H9 (cell line): ENCODE measurements around the gene RASGEF1C. TPM values are rescaled to one million over a fixed set of nuclear protein-coding genes. Genes with fewer than 3 reads are reported as not detected.

Experiments
- DNase-seq: peaks from one replicate; pipeline ENCODE4 v3.0.0-alpha.2; 2017
- H2AFZ ChIP-seq: one replicate; pipeline ENCODE4 v1.6.1; 2013; ENCODE audit warnings: mild to moderate bottlenecking, low read length, control low read depth, moderate library complexity
- H2AK5ac ChIP-seq: 2 replicates; pipeline ENCODE4 v1.6.1; 2013; ENCODE audit warnings: low read length, control low read depth, mixed read lengths; ENCODE audit not compliant: insufficient read length
- H2BK120ac ChIP-seq: one replicate; pipeline ENCODE4 v1.6.1; 2013; ENCODE audit warnings: low read depth, mild to moderate bottlenecking, low read length, control low read depth, inconsistent platforms; ENCODE audit not compliant: poor library complexity, severe bottlenecking
- H2BK12ac ChIP-seq: 2 replicates; pipeline ENCODE4 v1.6.1; 2013; ENCODE audit warnings: low read length, control low read depth, mixed read lengths, low read depth; ENCODE audit not compliant: insufficient read length
- H2BK15ac ChIP-seq: 2 replicates; pipeline ENCODE4 v1.6.1; 2013; ENCODE audit warnings: low read depth, low read length, control low read depth
- H2BK20ac ChIP-seq: one replicate; pipeline ENCODE4 v1.6.1; 2013; ENCODE audit warnings: low read depth, mild to moderate bottlenecking, low read length, control low read depth, inconsistent platforms; ENCODE audit not compliant: poor library complexity, severe bottlenecking
- H2BK5ac ChIP-seq: 2 replicates; pipeline ENCODE4 v1.6.1; 2013; ENCODE audit warnings: low read length, control low read depth, mixed read lengths; ENCODE audit not compliant: insufficient read length
- H3K14ac ChIP-seq: 2 replicates; pipeline ENCODE4 v1.6.1; 2013; ENCODE audit warnings: low read length, control low read depth; ENCODE audit not compliant: insufficient read depth
- H3K18ac ChIP-seq: 2 replicates; pipeline ENCODE4 v1.6.1; 2013; ENCODE audit warnings: low read depth, mild to moderate bottlenecking, mixed read lengths, low read length, control low read depth; ENCODE audit not compliant: insufficient read length
- H3K23ac ChIP-seq: 2 replicates; pipeline ENCODE4 v1.6.1; 2013; ENCODE audit warnings: low read length, control low read depth, mixed read lengths, low read depth; ENCODE audit not compliant: insufficient read length
- H3K23me2 ChIP-seq: 2 replicates; pipeline ENCODE4 v1.6.1; 2013; ENCODE audit warnings: low read depth, mild to moderate bottlenecking, mixed read lengths, low read length, control low read depth; ENCODE audit not compliant: insufficient read length, poor library complexity, severe bottlenecking
- H3K27ac ChIP-seq: 2 replicates; pipeline ENCODE4 v1.5.1; 2013; ENCODE audit warnings: low read length, control low read depth, mixed read lengths, low read depth; ENCODE audit not compliant: insufficient read length
- H3K27me3 ChIP-seq: 2 replicates; pipeline ENCODE4 v1.6.1; 2013; ENCODE audit warnings: low read length, control low read depth, inconsistent platforms; ENCODE audit not compliant: insufficient read depth
- H3K4ac ChIP-seq: 2 replicates; pipeline ENCODE4 v1.6.1; 2013; ENCODE audit warnings: low read depth, mild to moderate bottlenecking, control low read depth, inconsistent platforms, low read length, moderate library complexity
- H3K4me1 ChIP-seq: 2 replicates; pipeline ENCODE4 v1.6.1; 2013; ENCODE audit warnings: low read length, control low read depth, inconsistent platforms; ENCODE audit not compliant: insufficient read depth
- H3K4me2 ChIP-seq: 2 replicates; pipeline ENCODE4 v1.6.1; 2013; ENCODE audit warnings: low read length, control low read depth, mixed read lengths; ENCODE audit not compliant: insufficient read length, insufficient read depth
- H3K56ac ChIP-seq: 2 replicates; pipeline ENCODE4 v1.6.1; 2013; ENCODE audit warnings: low read depth, mild to moderate bottlenecking, mixed read lengths, low read length, control low read depth; ENCODE audit not compliant: insufficient read length
- H3K79me1 ChIP-seq: 2 replicates; pipeline ENCODE4 v1.6.1; 2013; ENCODE audit warnings: low read depth, mild to moderate bottlenecking, moderate library complexity, low read length, control low read depth, inconsistent platforms; ENCODE audit not compliant: insufficient read depth, poor library complexity, severe bottlenecking
- H3K79me2 ChIP-seq: 2 replicates; pipeline ENCODE4 v1.6.1; 2013; ENCODE audit warnings: low read length, control low read depth, inconsistent platforms; ENCODE audit not compliant: insufficient read depth
- H3K9ac ChIP-seq: 2 replicates; pipeline ENCODE4 v1.6.1; 2013; ENCODE audit warnings: low read length, control low read depth, mixed read lengths; ENCODE audit not compliant: insufficient read length; ENCODE audit errors: extremely low read depth
- H3K9me3 ChIP-seq: one replicate; pipeline ENCODE4 v1.6.1; 2013; ENCODE audit warnings: low read depth, low read length, inconsistent platforms; ENCODE audit not compliant: control insufficient read depth
- H3T11ph ChIP-seq: one replicate; pipeline ENCODE4 v1.6.1; 2013; ENCODE audit warnings: mild to moderate bottlenecking, low read length, control low read depth, inconsistent platforms
- H4K20me1 ChIP-seq: one replicate; pipeline ENCODE4 v1.6.1; 2013; ENCODE audit not compliant: control insufficient read depth, insufficient read length, insufficient read depth
- H4K5ac ChIP-seq: 2 replicates; pipeline ENCODE4 v1.6.1; 2013; ENCODE audit warnings: low read depth, mild to moderate bottlenecking, mixed read lengths, low read length, control low read depth; ENCODE audit not compliant: insufficient read length
- H4K8ac ChIP-seq: replicated peaks from 2 replicates; pipeline ENCODE4 v1.6.1; 2013; ENCODE audit warnings: low read length, control low read depth, mixed read lengths, low read depth; ENCODE audit not compliant: insufficient read length
- H4K91ac ChIP-seq: 2 replicates; pipeline ENCODE4 v1.6.1; 2013; ENCODE audit warnings: low read depth, mild to moderate bottlenecking, moderate library complexity, mixed read lengths, low read length, control low read depth; ENCODE audit not compliant: insufficient read length
- H3K27ac Mint-ChIP-seq, 3 experiments: 2 replicates in 2 of 3; 3 replicates in 1 of 3; pipeline ENCODE4 v1.8.0; 2020 to 2021; ENCODE audit warnings: mixed read lengths in 3 of 3, mild to moderate bottlenecking in 1 of 3, moderate library complexity in 1 of 3
- H3K27me3 Mint-ChIP-seq: 2 replicates; pipeline ENCODE4 v1.8.0; 2021; ENCODE audit warnings: low read depth, mild to moderate bottlenecking, moderate library complexity, mixed read lengths
- H3K36me3 Mint-ChIP-seq, 3 experiments: 2 replicates in 2 of 3; 3 replicates in 1 of 3; pipeline ENCODE4 v1.8.0; 2020 to 2021; ENCODE audit warnings: low read depth in 3 of 3, mixed read lengths in 3 of 3; ENCODE audit not compliant: insufficient read depth in 1 of 3
- H3K4me1 Mint-ChIP-seq, 2 experiments: 2 replicates each; pipeline ENCODE4 v1.8.0; 2020; ENCODE audit warnings: mixed read lengths in 2 of 2
- H3K4me3 Mint-ChIP-seq, 2 experiments: 2 replicates in 1 of 2; 3 replicates in 1 of 2; pipeline ENCODE4 v1.8.0; 2020 to 2021; ENCODE audit warnings: mild to moderate bottlenecking in 2 of 2, mixed read lengths in 2 of 2, moderate library complexity in 1 of 2
- H3K9me3 Mint-ChIP-seq, 2 experiments: 2 replicates in 1 of 2; 3 replicates in 1 of 2; pipeline ENCODE4 v1.8.0; 2020; ENCODE audit warnings: mild to moderate bottlenecking in 2 of 2, mixed read lengths in 2 of 2, moderate library complexity in 1 of 2
- CTCF ChIP-seq: fragments of 200-600 bp; sonication (generic); conservative IDR thresholded peaks from 3 replicates; pipeline ENCODE4 v1.8.0; 2021; ENCODE audit warnings: antibody characterized with exemption, mild to moderate bottlenecking
- WGBS: extraction: QIAGEN DNeasy Blood & Tissue Kit; methylation state at CpG from one replicate; pipeline ENCODE4 v1.1.7; 2013; ENCODE audit warnings: missing lambda C conversion rate, low lambda C conversion rate, mixed read lengths; ENCODE audit not compliant: insufficient read length; ENCODE audit errors: extremely low coverage; 5-methylcytosine and 5-hydroxymethylcytosine counted together
- total RNA-seq: library from RNA; stranded (reverse); gene quantifications from 2 replicates; pipeline ENCODE4 v1.2.1, GENCODE V29; 2021

Gene RASGEF1C
- total RNA-seq, 1 experiment from 2014 or later, result 0.83 TPM

- no CpG with 5 or more reads among the region's 4 CpGs for WGBS
- no peaks in the 10 kb centered on the region for H3K23me2 ChIP-seq
- peaks cover 49 to 53% of the 10 kb centered on the region in 2 experiments for H3K9me3 Mint-ChIP-seq
- H3K56ac ChIP-seq, result no peak overlapping the region
- no peak overlapping the region for H3K27ac ChIP-seq
- H3K9me3 ChIP-seq, result peaks cover 37% of the 10 kb centered on the region
- H3K18ac ChIP-seq, result no peak overlapping the region
- H3K4me1 Mint-ChIP-seq, result no peaks in the 10 kb centered on the region
- no peak overlapping the region for H2BK12ac ChIP-seq
- H3K27ac Mint-ChIP-seq, result no peak overlapping the region
- H3K4me2 ChIP-seq, result no peak overlapping the region
- no peak overlapping the region for H3K4ac ChIP-seq
- H3K9ac ChIP-seq, result no peak overlapping the region
- H2BK15ac ChIP-seq, result no peak overlapping the region
- no peak overlapping the region for H3T11ph ChIP-seq
- no peak overlapping the region for H4K91ac ChIP-seq
- H3K14ac ChIP-seq, result no peak overlapping the region
- no peak for DNase-seq
- TF ChIP-seq CTCF, result no peak
- H3K27me3 Mint-ChIP-seq, result peaks cover 4% of the 10 kb centered on the region
- H3K36me3 Mint-ChIP-seq, result peaks cover 85 to 90% (median 86%) of the 10 kb centered on the region in 3 experiments
- H3K23ac ChIP-seq, result no peak overlapping the region
- no peaks in the 10 kb centered on the region for H3K79me1 ChIP-seq
- H2BK120ac ChIP-seq, result no peak overlapping the region
- H3K27me3 ChIP-seq, result no peaks in the 10 kb centered on the region
- H2AK5ac ChIP-seq, result no peak overlapping the region
- no peak overlapping the region for H2AFZ ChIP-seq
- H4K5ac ChIP-seq, result no peak overlapping the region
- no peak overlapping the region for H2BK20ac ChIP-seq
- H2BK5ac ChIP-seq, result no peak overlapping the region
- H4K20me1 ChIP-seq, result no peaks in the 10 kb centered on the region
- H3K4me3 Mint-ChIP-seq, result no peak overlapping the region
- no peaks in the 10 kb centered on the region for H3K4me1 ChIP-seq
- no peak overlapping the region for H4K8ac ChIP-seq
- no peaks in the 10 kb centered on the region for H3K79me2 ChIP-seq
Observed at GRCh38 chr5:180250329-180250728, 41.3 kb upstream of the RASGEF1C start.
